Liver (tissue), 9 donors: Measurements from ENCODE around the gene ZNF695. TPM values are rescaled to one million over a fixed set of nuclear protein-coding genes. Genes with fewer than 3 reads are reported as not detected.
"Not testable (repeated sequence)": the region's sequence is repeated elsewhere in the genome, so short reads cannot be mapped to it uniquely, and the experiment has no call there.

Experiments
- DNase-seq: peaks from one replicate; pipeline ENCODE4 v3.0.0-alpha.2; 2017; ENCODE audit warnings: low spot score
- H3K27ac ChIP-seq, 2 donors: one replicate each; pipeline ENCODE4 v1.7.0; 2013; ENCODE audit warnings: inconsistent platforms in 2 of 2, low read length in 2 of 2, control low read depth in 1 of 2, low read depth in 1 of 2, mild to moderate bottlenecking in 1 of 2
- H3K27me3 ChIP-seq, 4 donors: one replicate each; pipeline versions ENCODE4 v1.6.1 to v1.7.0; 2013; ENCODE audit warnings: low read length in 3 of 4, inconsistent platforms in 1 of 4, mild to moderate bottlenecking in 1 of 4, moderate library complexity in 1 of 4; ENCODE audit not compliant: control insufficient read depth in 4 of 4, insufficient read depth in 4 of 4
- H3K36me3 ChIP-seq, 4 donors: one replicate each; pipeline versions ENCODE4 v1.6.1 to v1.7.0; 2013; ENCODE audit warnings: low read length in 3 of 4, mild to moderate bottlenecking in 3 of 4, low read depth in 1 of 4, moderate library complexity in 1 of 4; ENCODE audit not compliant: control insufficient read depth in 4 of 4, insufficient read depth in 3 of 4
- H3K4me1 ChIP-seq, 4 donors: one replicate each; pipeline versions ENCODE4 v1.6.1 to v1.7.0; 2013; ENCODE audit warnings: low read length in 3 of 4, mild to moderate bottlenecking in 3 of 4, moderate library complexity in 1 of 4; ENCODE audit not compliant: control insufficient read depth in 4 of 4, insufficient read depth in 4 of 4
- H3K4me3 ChIP-seq, 3 donors: one replicate each; pipeline versions ENCODE4 v1.6.1 to v1.7.0; 2013; ENCODE audit warnings: low read length in 3 of 3, control low read depth in 1 of 3, low read depth in 1 of 3, mild to moderate bottlenecking in 1 of 3
- H3K9ac ChIP-seq, 2 donors: one replicate each; pipeline ENCODE4 v1.7.0; 2013; ENCODE audit warnings: low read length in 2 of 2, mild to moderate bottlenecking in 2 of 2, moderate library complexity in 2 of 2, control low read depth in 1 of 2, low read depth in 1 of 2
- H3K9me3 ChIP-seq, 4 donors: one replicate each; pipeline versions ENCODE4 v1.6.1 to v1.7.0; 2013; ENCODE audit warnings: low read length in 3 of 4; ENCODE audit not compliant: control insufficient read depth in 4 of 4
- CTCF ChIP-seq: fragments of 150-350 bp; IDR thresholded peaks from 2 replicates; pipeline ENCODE4 v1.5.1; 2017; ENCODE audit warnings: improper control_type of control experiment, low read depth, low read length; ENCODE audit not compliant: missing input control
- EGR1 ChIP-seq, 2 donors: IDR thresholded peaks; 2 replicates each; pipeline ENCODE4 v1.6.1; 2016 to 2018; ENCODE audit warnings: antibody characterized with exemption in 2 of 2, low read depth in 2 of 2
- FOXA1 ChIP-seq: IDR thresholded peaks from 2 replicates; pipeline ENCODE4 v1.6.1; 2016; ENCODE audit warnings: antibody characterized with exemption
- FOXA2 ChIP-seq: IDR thresholded peaks from 2 replicates; pipeline ENCODE4 v1.6.1; 2016; ENCODE audit warnings: antibody characterized with exemption
- GABPA ChIP-seq, 2 donors: IDR thresholded peaks in 1 of 2; conservative IDR thresholded peaks in 1 of 2; 2 replicates each; pipeline ENCODE4 v1.6.1; 2016; ENCODE audit warnings: antibody characterized with exemption in 2 of 2, mild to moderate bottlenecking in 1 of 2, moderate library complexity in 1 of 2
- NR2F2 ChIP-seq: IDR thresholded peaks from 2 replicates; pipeline ENCODE4 v1.6.1; 2016; ENCODE audit warnings: antibody characterized with exemption
- RAD21 ChIP-seq, 2 donors: IDR thresholded peaks; 2 replicates each; pipeline ENCODE4 v1.6.1; 2016; ENCODE audit warnings: antibody characterized with exemption in 2 of 2, mild to moderate bottlenecking in 2 of 2
- REST ChIP-seq: IDR thresholded peaks from 2 replicates; pipeline ENCODE4 v1.6.1; 2016; ENCODE audit warnings: antibody characterized with exemption, mild to moderate bottlenecking
- RXRA ChIP-seq, 2 donors: IDR thresholded peaks; 2 replicates each; pipeline ENCODE4 v1.6.1; 2017 to 2018; ENCODE audit warnings: antibody characterized with exemption in 2 of 2, mild to moderate bottlenecking in 1 of 2
- SP1 ChIP-seq: IDR thresholded peaks from 2 replicates; pipeline ENCODE4 v1.6.1; 2018; ENCODE audit warnings: antibody characterized with exemption, mild to moderate bottlenecking
- TAF1 ChIP-seq: conservative IDR thresholded peaks from 2 replicates; pipeline ENCODE4 v1.6.1; 2016; ENCODE audit warnings: antibody characterized with exemption, mild to moderate bottlenecking
- YY1 ChIP-seq: IDR thresholded peaks from 2 replicates; pipeline ENCODE4 v1.6.1; 2016; ENCODE audit warnings: antibody characterized with exemption, mild to moderate bottlenecking
- ZBTB33 ChIP-seq: IDR thresholded peaks from 2 replicates; pipeline ENCODE4 v1.6.1; 2016; ENCODE audit warnings: antibody characterized with exemption
- WGBS: extraction: QIAGEN DNeasy Blood & Tissue Kit; methylation state at CpG from one replicate; pipeline ENCODE4 v1.1.7; 2013; 5-methylcytosine and 5-hydroxymethylcytosine counted together
- polyA plus RNA-seq, 2 donors: library from polyadenylated mRNA; stranded (reverse) in 1 of 2; unstranded in 1 of 2; fragments of 200-250 nt in 1 of 2; fragments of >200 nt in 1 of 2; fragmentation: Nextera tagmentation in 1 of 2; extraction: Ambion mirVana in 1 of 2; gene quantifications; one replicate each; pipeline versions ENCODE4 v1.2.1 to v1.2.3, GENCODE V29; 2013 to 2015
- total RNA-seq, 2 donors: library from RNA; depleted of rRNA; stranded (reverse); fragments of >200 nt; gene quantifications; one replicate each; pipeline ENCODE4 v1.2.3, GENCODE V29; 2014
- TF ChIP-seq, protein P1 (sequence below): IDR thresholded peaks from 2 replicates; pipeline ENCODE4 v1.6.1; 2016; ENCODE audit warnings: antibody characterized with exemption
- donor health status: healthy.
- donor health status: healthy.
- donor health status: healthy.
- donor health status: healthy.
- donor health status: healthy.

The ZNF695 gene
- total and polyA plus RNA-seq, 4 donors = 1.5 TPM; not detected in 3

GRCh38 chr1:247013391-247013790 is 5.5 kb upstream of the ZNF695 start (continued):
- TF ChIP-seq ZBTB33 = no peak
- no peak for TF ChIP-seq RXRA (IDR thresholded peaks at IDR 0.05)

GRCh38 chr1:247008406-247008799 is 546 bp upstream of the ZNF695 start:
- H3K4me1 ChIP-seq = peaks cover 0 to 5% (median 1%) of the 10 kb centered on the region in 4 donors
- H3K4me3 ChIP-seq = no peak overlapping the region
- no peak for DNase-seq
- H3K9me3 ChIP-seq = peaks cover 4 to 26% (median 15%) of the 10 kb centered on the region in 4 donors
- 86% methylated on average over 13 of the region's 13 CpGs for WGBS
- peaks cover 0 to 4% (median 0%) of the 10 kb centered on the region in 4 donors for H3K27me3 ChIP-seq
- TF ChIP-seq FOXA2 = no peak
- no peak for TF ChIP-seq CTCF
- no peak for TF ChIP-seq REST
- no peak for TF ChIP-seq RXRA (IDR thresholded peaks at IDR 0.05)
- TF ChIP-seq RAD21 (IDR thresholded peaks at IDR 0.05) = no peak
- no peak for TF ChIP-seq EGR1 (IDR thresholded peaks at IDR 0.05; ENCODE audit: low read depth in 2 of 2)
- H3K36me3 ChIP-seq = no peaks in the 10 kb centered on the region
- H3K27ac ChIP-seq = no peak overlapping the region
- H3K9ac ChIP-seq = no peak overlapping the region

- H3K36me3 ChIP-seq, H3K27ac ChIP-seq, H3K4me3 ChIP-seq, H3K9ac ChIP-seq, H3K27me3 ChIP-seq, H3K4me1 ChIP-seq, DNase-seq: not testable (repeated sequence)
- 93% methylated on average over 6 of the region's 6 CpGs for WGBS
- H3K9me3 ChIP-seq = peaks cover 4 to 36% (median 22%) of the 10 kb centered on the region in 4 donors
Observed at GRCh38 chr1:247004081-247004480, 3.8 kb downstream of the ZNF695 start.

DNA sequence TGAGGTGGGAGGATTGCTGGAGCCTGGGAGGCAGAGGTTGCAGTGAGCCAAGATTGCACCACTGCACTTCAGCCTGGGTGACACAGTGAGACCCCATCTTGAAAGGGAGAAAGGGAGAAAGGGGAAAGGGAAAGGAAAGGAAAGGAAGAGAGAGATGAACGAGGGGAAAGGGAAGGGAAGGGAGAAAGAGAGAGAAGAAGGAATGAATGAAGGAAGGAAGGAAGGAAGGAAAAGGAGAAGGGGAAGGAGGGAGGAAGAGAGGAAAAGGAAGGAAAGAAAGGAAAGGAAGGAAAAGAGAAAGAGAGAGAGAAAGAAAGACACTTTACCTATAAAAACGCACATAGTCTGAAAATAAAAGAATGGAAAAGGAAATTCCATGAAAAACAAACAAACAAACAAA is 18.0 kb downstream of the ZNF695 start:
- Histone ChIP-seq H3K4me3 (peak overlapping the region in 2 of 3 donors; percentile 23 to 41), H3K27ac (no peak overlapping the region), H3K4me1 (no peaks in the 10 kb centered on the region), H3K9ac (no peak overlapping the region), H3K27me3 (no peaks in the 10 kb centered on the region), H3K9me3 (peaks cover 25 to 77% (median 43%) of the 10 kb centered on the region in 4 donors), H3K36me3 (no peaks in the 10 kb centered on the region)
- DNase-seq = no peak
- 94% methylated on average over 2 of the region's 2 CpGs for WGBS
- TF ChIP-seq TAF1 (no peak), SP1 (no peak), YY1 (no peak), FOXA1 (no peak), EGR1 (IDR thresholded peaks at IDR 0.05; ENCODE audit: low read depth in 2 of 2) (no peak), NR2F2 (no peak), CTCF (no peak), GABPA (IDR thresholded peaks at IDR 0.05 in 1 of 2, conservative IDR thresholded peaks at IDR 0.05 in 1 of 2) (no peak), ZBTB33 (no peak)
- TF ChIP-seq, protein P1, sequence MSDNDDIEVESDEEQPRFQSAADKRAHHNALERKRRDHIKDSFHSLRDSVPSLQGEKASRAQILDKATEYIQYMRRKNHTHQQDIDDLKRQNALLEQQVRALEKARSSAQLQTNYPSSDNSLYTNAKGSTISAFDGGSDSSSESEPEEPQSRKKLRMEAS = no peak
